A673 (cell line): ENCODE measurements around the gene RSAD1.

Experiments
- CTCF ChIP-seq: fragments of 300-800, 200-600 bp; sonication (generic); conservative IDR thresholded peaks from 2 replicates; pipeline ENCODE4 v1.5.1; 2017; ENCODE audit warnings: low read depth, mild to moderate bottlenecking, antibody characterized with exemption, low read length, moderate library complexity, mixed read lengths
- EZH2 ChIP-seq: fragments of 200-600 bp; sonication (generic); IDR thresholded peaks from 2 replicates; pipeline ENCODE4 v1.6.1; 2017; ENCODE audit warnings: borderline replicate concordance, low read depth, mild to moderate bottlenecking, mixed read lengths, antibody characterized with exemption, low read length; ENCODE audit not compliant: poor library complexity, severe bottlenecking

GRCh38 chr17:50532452-50533024 lies 53.9 kb downstream of the RSAD1 start, which contains the start of gene EPN3:
- no peak for TF ChIP-seq CTCF
- no peak for TF ChIP-seq EZH2
